Measurements from ENCODE around the gene TOR1AIP1.
"Not testable (repeated sequence)": the region's sequence is repeated elsewhere in the genome, so short reads cannot be mapped to it uniquely, and the experiment has no call there.

TOR1AIP1 gene

DNA sequence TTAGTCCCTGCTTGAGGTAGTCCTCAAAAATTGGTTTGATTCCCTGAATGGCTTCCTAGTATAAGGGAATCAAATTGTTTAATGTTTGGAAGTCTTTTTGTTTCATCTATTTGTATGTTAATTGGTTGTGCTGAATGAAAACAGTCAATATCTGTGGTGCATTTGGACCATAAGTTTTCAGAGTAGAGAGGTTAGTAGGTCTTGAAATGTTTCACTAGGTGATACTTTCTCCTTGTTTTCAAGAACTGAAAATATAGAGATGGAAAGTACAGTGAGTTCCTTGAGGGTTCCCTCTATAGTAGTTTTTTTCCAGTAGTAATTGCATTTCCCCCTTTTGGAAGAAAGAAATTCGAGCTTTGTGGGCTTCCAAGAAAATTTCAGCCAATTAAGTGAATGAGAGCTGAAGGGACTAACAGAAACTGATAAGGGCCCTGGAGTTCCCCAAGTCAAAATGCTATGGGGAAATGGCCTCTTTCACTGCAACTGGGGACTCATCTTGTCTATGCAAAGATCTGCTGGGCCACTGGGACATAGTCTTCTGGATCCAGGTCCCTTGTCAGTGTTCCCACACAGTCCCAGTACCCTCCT, 53.9 kb downstream of the TOR1AIP1 start:
- DNase-seq (ENCODE audit: low spot score) = no peak

DNA sequence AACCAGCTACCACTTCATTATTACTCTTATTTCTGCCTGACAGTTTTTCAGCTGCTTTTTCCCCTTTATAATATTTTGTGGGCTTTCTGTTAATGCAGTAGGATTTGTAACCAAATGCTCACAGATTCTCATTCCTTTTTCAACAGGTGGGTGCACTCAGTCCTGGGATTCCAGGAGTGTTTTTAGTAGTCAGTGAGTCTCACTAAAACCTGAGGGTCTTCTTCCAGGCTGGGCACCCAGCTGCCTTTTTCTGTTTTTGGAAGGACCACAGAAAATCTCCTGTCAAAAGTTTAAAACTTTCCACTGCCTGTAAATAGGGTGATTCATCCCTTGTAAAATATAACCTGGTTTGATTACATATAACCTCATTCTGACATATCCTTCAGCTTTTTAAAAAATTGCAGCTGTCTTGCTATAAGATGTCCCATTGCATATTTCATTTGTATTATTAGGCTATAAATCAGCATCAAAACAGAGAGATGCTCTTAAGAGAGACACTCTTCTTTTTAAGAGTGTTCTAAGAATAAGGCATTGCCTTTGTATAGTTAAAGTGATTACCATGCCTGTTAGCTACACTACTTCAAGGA, 55.7 kb downstream of the TOR1AIP1 start:
- DNase-seq (ENCODE audit: low spot score) = no peak

DNA sequence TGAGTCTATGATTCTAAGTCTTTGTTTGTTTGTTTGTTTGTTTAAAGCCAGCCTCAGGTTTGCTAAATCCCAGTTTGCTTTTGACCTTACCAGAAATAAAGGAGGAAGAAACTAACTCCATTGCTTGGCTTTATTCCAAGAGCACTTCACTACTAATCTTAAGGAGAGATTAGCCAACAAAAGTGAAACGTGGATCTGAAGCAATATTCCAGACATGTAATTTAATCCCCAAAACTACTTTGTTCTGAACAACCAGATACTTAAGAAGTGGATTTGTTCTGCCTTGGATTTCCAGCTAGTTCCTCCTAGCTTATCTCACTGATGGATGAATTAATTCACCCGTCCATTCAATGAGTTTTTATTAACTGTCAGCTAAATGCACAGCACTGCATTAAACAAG, 56.7 kb downstream of the TOR1AIP1 start:
- no peak for DNase-seq (ENCODE audit: low spot score)

DNA sequence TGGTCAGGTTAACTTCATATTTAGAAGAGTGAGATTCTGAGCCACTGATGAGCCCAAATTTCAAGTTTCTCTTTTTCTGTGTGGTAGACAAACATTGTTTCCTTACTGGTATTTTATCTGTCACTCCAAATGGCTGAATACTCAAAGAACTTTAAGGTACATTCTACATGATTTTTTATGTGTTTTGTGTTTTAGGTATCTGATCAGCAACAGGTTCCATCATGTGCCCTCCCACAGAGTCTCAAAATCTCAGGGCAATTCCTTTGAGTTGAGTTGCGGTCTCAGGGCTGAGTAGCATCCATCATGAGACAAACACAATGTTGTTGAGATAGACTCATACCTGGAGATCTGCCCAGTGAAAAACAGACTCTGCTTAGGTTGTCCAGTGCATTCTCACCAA, 57.9 kb downstream of the TOR1AIP1 start:
- DNase-seq (ENCODE audit: low spot score) = no peak

DNA sequence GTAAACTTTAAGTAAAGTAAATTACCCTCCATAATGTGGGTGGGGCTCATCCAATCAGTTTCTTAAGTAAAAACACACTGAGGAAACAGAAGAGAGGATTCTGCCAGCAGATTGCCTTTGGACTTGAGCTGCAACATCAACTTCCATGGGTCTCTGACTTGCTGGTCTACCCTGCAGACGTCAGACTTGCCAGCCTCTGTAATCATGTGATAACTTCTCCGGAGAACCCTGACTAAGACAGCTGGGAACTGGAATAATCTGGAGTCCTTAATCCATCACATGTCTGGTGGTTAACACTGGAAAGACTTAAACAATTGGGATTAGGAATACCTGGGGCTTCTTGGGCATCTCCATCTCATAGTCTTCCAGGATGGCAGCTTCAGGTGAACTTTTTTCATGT, 59.4 kb downstream of the TOR1AIP1 start:
- no peak for DNase-seq (ENCODE audit: low spot score)

DNA sequence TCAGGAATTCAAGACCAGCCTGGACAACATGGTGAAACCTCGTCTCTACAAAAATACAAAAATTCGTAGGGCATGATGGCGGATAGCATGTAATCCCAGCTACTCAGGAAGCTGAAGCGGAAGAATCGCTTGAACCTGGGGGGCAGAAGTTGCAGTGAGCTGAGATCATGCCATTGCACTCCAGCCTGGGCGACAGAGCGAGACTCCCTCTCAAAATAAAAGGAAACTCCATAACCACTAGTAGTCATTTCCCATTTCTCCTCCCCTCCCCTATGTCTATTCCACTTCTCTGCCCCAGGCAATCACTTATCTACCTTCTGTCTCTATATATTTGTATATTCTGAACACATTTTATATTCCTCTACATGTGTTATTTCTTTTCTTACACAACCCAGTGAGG, 68.6 kb downstream of the TOR1AIP1 start:
- no peak for DNase-seq (ENCODE audit: low spot score)

DNA sequence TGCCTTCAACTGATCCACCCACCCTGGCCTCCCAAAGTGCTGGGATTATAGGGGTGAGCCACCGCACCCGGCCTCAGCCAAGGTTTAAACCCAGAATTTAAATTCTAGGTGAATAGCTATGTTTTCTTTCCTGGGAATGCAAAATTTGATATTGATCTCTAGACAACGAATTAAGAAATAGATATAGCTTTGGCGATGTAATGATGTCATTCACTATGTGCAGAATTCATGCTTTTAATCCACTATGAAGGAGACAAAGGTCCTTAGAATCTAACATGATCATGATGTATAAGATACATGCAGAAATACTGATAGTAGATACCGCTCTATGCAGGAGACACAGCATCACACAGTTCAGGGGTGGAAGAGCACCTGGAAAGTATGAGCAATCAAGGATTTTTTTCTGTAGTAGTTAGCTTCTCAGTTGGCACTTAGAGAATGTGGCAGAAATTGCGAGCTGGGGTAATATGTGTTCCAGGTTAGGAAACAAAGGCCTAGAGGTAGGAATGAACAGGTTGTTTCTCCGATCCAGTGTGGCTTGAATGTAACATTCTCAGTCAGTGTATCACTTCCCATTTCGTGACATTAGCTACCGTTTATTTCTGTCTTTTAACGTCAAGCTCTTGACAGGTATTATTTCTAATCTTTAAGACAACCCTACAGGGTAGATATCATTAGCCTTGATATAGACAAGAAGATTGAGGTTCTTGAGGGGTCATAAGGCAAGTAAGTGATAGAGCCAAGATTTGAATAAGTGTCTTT, 69.5 kb downstream of the TOR1AIP1 start:
- no peak for DNase-seq (ENCODE audit: low spot score)

DNA sequence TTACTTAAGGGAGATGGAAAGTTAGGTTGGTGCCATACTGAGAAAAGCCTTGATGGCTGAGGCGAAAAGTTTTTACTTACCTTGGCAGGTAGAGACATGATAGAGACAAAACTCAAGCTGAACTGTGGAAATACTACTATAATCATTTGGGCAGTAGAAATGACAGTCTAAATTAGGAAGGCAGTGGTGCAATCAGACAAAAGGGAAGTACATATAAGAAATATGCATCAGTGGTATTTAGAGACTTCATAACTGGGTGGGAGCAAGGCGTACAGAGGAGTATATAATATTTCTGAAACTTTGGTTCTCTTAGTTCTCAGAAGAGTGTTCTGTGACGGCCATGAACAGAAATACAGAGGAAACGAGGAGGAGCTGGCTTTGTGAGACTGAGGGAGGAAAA, 70.1 kb downstream of the TOR1AIP1 start:
- DNase-seq (ENCODE audit: low spot score) = no peak

DNA sequence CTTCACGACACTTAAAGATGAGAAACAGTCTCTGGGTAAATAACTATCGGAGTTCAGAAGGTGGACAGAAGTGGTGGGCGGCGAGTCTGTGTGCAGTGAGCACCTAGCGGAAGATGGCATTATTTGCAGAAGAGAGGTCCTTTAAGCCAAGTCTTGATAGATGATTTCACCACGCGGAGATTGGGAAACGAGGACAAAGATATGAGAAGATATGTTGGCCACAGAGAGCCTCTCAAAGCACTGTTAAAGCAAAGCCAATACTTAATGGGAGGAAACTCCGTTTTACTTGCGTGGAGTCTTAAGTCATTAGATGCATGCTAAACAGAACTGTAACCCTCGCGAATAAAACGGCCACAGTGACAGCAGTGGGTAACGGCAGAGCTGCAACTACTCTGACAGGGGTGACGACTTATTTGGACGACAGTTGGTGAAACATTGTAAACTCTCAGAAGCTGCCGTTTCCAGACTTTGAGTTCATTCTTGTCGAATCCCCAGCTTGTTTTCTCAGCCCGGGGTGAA, 71.9 kb downstream of the TOR1AIP1 start:
- peak; percentile 77 for DNase-seq (ENCODE audit: low spot score)

DNA sequence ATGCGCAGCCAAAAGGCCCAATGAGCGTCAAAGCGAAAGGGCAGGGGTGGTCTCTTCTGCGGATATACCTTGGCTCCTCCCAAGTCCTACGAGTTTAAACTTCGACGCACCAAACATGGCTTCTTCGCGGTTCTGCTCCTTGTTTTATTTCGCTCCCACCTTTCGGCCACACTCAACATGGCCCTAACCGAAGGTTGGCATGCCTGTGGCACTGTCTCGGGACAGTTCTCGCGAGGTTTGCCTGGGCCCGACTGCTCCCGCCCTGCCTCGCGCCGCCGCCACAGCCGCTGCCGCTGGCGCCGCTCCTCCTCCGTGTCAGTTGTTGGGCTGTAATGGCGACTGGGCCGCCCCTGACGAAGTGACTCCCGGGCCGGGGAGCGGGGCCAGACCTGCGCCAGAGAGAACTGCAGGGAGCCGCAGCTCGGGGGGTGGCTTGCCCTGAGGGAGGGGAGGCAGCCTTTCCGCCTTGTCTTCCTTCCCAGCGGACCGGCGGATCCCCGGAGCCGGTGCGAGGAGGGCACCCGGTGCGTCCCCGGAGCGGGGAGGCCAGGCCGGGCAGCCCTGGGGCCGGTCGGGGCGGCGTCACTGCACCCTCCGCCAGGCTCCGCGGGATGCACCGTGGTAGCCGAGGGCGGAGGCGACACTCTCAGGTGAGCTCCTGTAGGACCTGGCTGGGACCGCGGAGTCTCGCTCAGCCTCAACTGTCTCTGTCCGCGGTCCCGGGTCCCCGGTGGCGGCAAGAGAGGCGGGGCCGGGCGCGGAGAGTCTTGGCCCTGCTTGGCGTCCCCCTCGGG, 72.6 kb downstream of the TOR1AIP1 start, which contains the start of gene CEP350:
Gene CEP350, plus strand, starts transcription at position 318 of the 794 bp plus-strand sequence. CDS start 31,372 bp downstream, outside the sequence.
- DNase-seq (ENCODE audit: low spot score) = peak; percentile 99

DNA sequence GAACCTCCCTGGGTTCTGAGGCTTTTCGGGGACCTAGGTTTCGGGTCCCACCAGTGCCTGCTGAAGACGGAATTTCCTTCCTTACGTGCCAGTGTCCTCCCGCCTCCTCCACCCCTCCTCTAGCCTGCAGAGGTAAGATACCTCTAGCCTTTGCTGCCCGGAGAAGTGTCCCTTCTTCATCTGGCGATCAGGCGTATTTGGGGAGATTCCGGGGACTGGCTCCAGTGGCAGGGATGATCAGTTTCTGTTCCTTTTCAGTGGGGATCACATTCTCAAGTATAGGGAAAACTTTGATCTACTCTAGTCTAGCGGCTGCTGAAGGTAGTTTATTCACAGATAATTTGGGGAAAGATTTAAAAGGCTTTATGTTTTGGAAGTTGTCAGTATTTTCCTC, 73.2 kb downstream of the TOR1AIP1 start:
- peak; percentile 33 for DNase-seq (ENCODE audit: low spot score)

DNA sequence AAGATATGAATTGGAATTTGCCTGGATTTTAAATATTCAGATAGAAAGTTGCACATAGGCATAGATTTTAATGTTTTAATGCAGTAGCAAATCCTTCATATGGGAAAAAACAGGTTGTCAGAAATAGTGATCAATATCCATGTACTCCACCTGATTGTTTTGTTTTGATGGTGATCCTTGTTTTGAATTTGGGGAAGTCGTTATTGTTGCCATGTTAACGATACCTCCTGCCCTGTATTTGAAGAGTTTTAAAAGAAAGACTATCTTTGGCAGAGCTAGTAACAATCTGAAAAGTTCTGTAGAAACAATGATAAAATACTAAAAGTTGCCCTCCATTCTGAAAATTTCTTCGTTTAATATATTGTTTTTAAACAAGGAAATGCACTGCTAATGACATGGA, 73.6 kb downstream of the TOR1AIP1 start:
- no peak for DNase-seq (ENCODE audit: low spot score)

DNA sequence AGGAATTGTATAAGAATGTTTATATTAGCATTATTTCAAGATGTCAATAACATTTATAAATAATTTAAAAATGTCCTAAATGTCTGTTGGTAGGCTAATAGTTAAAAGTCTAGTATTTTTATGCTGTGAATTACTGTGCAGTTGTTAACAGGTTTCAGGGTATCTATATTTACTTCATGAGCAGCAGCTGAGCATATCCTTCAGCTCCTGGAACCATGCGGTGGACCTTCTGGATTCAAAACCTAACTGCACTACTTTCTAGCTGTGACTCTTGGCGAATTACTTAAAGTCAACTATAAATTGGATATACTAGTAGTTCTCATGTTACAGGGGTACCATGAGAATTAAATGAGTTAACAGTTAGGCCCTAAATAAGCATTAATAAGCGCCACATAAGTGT, 76.3 kb downstream of the TOR1AIP1 start:
- DNase-seq (ENCODE audit: low spot score) = no peak

DNA sequence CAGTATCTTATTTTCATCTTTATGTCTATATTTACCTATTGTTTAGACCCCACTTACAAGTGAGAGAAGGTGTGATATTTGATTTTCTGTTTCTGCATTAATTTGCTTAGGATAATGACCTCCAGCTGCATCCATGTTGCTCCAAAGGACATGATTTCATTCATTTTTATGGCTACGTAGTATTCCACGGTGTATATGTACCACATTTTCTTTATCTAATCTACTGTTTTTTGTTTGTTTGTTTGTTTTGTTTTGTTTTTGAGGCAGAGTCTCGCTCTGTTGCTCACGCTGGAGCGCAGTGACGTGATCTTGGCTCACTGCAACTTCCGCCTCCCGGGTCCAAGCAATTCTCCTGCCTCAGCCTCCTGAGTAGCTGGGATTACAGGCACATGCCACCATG, 80.1 kb downstream of the TOR1AIP1 start:
- not testable (repeated sequence) for DNase-seq (ENCODE audit: low spot score)

DNA sequence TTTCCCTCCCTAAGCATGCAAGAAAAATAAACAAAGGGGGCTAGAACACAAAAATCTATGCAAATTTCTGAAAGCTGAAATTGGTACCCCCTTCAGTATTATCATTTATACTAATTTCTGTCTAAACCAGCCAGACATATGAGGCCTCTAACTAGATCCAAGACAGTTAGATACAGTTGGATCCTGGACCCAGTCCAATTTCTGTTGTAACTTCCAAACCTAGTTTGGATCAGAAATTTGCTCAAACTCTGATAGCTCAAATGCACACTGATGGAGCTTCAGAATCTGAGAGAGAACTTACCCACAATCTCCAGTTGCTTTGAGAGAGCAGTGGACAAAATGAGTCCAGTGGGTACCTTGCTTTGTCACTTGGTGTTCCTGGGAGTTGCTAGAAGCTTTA, 84.5 kb downstream of the TOR1AIP1 start:
- DNase-seq (ENCODE audit: low spot score) = no peak

DNA sequence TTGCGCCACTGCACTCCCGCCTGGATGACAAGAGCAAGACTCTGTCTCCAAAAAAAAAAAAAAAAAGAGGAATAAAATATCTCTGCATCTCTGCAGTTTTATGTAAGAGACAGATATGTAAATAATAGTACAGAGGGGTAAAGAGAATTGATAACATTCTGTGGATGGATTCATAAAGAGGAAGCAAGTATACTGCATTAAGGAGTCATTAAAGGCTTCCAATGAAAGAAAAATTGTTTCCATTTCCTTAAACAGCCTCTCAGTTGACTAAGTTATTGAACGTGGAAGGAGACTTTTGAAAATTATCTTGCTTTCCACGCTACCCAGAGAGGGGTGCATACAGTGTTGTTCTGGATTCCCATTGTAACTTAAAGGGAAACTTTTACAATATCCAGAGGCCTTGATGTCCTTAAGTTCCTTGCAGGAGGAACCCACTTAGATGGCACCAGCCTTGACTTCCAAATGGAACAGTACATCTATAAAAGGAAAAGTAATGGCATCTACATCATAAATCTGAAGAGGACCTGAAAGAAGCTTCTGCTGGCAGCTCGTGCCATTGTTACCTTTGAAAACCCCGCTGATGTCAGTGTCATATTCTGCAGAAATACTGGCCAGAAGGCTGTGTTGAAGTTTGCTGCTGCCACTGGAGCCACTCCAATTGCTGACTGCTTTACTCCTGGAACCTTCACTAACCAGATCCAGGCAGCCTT, 86.4 kb downstream of the TOR1AIP1 start:
- DNase-seq (ENCODE audit: low spot score) = no peak

DNA sequence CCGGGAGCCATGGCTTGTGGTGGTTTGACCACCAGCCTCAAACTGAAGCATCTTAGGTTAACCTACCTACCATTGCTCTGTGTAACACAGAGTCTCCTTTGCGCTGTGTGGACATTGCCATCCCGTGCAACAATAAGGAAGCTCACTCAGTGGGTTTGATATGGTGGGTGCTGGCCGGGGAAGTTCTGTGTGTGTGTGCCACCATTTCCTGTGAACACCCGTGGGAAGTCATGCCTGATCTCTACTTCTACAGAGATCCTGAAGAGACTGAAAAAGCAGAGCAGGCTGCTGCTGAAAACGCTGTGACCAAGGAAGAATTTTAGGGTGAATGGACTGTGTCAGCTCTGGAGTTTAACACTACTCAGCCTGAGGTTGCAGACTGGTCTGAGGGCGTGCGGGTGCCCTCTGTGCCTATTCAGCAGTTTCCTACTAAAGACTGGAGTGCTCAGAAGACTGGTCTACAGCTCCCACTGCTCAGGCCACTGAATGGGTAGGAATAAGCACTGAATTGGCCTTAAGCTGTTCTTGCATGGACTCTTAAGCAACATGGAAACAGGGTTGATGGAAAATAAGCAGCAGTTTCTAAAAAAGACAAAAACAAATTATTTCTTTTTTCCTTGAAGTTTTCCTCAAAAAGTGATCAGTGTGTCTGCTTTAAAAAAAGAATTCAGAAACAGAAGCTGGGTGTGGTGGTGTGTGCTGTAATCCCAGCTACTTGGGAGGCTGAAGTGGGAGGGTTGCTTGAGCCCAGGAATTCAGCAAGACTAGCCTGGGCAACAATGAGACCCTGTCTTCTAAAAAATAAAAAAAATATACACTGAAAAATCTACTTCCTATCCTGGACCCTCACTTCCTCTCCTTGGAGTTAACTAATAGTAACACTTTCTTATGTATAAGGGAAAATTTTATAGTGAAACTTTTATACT, 87.2 kb downstream of the TOR1AIP1 start:
- DNase-seq (ENCODE audit: low spot score) = no peak
